WTC11 (cell line): ENCODE measurements around the gene IRS1. TPM values are rescaled to one million over a fixed set of nuclear protein-coding genes. Genes with fewer than 3 reads are reported as not detected.

Experiments used
- ATAC-seq: fragments of 200-7000 bp; cut with Tn5 transposase; 2 replicates; pipeline ENCODE4 v1.10.0; 2021; ENCODE audit warnings: mild to moderate bottlenecking, moderate library complexity
- CTCF ChIA-PET: fragments of 300-600 bp; sonication (Branson Sonifier 250); formaldehyde crosslinking; loops from one replicate; lab custom pipeline; 2021; ENCODE audit warnings: antibody characterized with exemption; lab: Charles Lee
- POLR2A ChIA-PET: fragments of 350-600 bp; sonication (Branson Sonifier 250); formaldehyde crosslinking; loops from one replicate; lab custom pipeline; 2021; ENCODE audit warnings: antibody characterized with exemption; lab: Charles Lee
- DNase-seq: peaks from one replicate; pipeline ENCODE4 v3.0.0; 2021; ENCODE audit warnings: low spot score
- H3K27ac Mint-ChIP-seq: 2 replicates; pipeline ENCODE4 v1.8.0; 2021; ENCODE audit warnings: mixed read lengths
- H3K27me3 Mint-ChIP-seq: 2 replicates; pipeline ENCODE4 v1.8.0; 2021; ENCODE audit warnings: low read depth, mild to moderate bottlenecking, moderate library complexity, mixed read lengths
- H3K36me3 Mint-ChIP-seq: 2 replicates; pipeline ENCODE4 v1.8.0; 2021; ENCODE audit warnings: mixed read lengths
- H3K4me1 Mint-ChIP-seq: 2 replicates; pipeline ENCODE4 v1.8.0; 2022; ENCODE audit warnings: mixed read lengths
- H3K4me3 Mint-ChIP-seq: 2 replicates; pipeline ENCODE4 v1.8.0; 2021; ENCODE audit warnings: mild to moderate bottlenecking, moderate library complexity, mixed read lengths
- H3K9me3 Mint-ChIP-seq: 2 replicates; pipeline ENCODE4 v1.8.0; 2021; ENCODE audit warnings: mixed read lengths
- AR ChIP-seq: fragments of 250-450 bp; sonication (Bioruptor Pico); IDR thresholded peaks from 2 replicates; pipeline ENCODE4 v1.9.0; 2021; ENCODE audit warnings: mild to moderate bottlenecking
- ATF1 ChIP-seq: sonication (generic); formaldehyde crosslinking; IDR thresholded peaks from 2 replicates; pipeline ENCODE4 v1.8.1; 2023; ENCODE audit warnings: mild to moderate bottlenecking, moderate library complexity, missing genetic modification reagents
- CREB1 ChIP-seq: sonication (generic); formaldehyde crosslinking; IDR thresholded peaks from 2 replicates; pipeline ENCODE4 v1.8.0; 2023; ENCODE audit warnings: mild to moderate bottlenecking, missing genetic modification reagents
- E2F4 ChIP-seq: sonication (generic); formaldehyde crosslinking; IDR thresholded peaks from 2 replicates; pipeline ENCODE4 v1.8.1; 2022; ENCODE audit warnings: low read depth, mild to moderate bottlenecking, moderate library complexity, missing genetic modification reagents, borderline replicate concordance
- GTF2I ChIP-seq: fragments of 250-450 bp; sonication (Bioruptor Pico); conservative IDR thresholded peaks from 2 replicates; pipeline ENCODE4 v1.4.0; 2021; ENCODE audit warnings: mild to moderate bottlenecking
- IRF1 ChIP-seq: sonication (generic); formaldehyde crosslinking; IDR thresholded peaks from 2 replicates; pipeline ENCODE4 v1.8.0; 2023; ENCODE audit warnings: missing genetic modification reagents
- MAX ChIP-seq: sonication (generic); formaldehyde crosslinking; IDR thresholded peaks from 2 replicates; pipeline ENCODE4 v1.8.0; 2022; ENCODE audit warnings: mild to moderate bottlenecking, missing genetic modification reagents
- STAT6 ChIP-seq: sonication (generic); formaldehyde crosslinking; conservative IDR thresholded peaks from 2 replicates; pipeline ENCODE4 v1.8.1; 2023; ENCODE audit warnings: mild to moderate bottlenecking, low read depth, missing genetic modification reagents, moderate library complexity
- TCF7 ChIP-seq: sonication (generic); formaldehyde crosslinking; IDR thresholded peaks from 2 replicates; pipeline ENCODE4 v1.8.0; 2022; ENCODE audit warnings: mild to moderate bottlenecking, low read depth, missing genetic modification reagents, moderate library complexity
- TP53 ChIP-seq: sonication (generic); formaldehyde crosslinking; IDR thresholded peaks from 2 replicates; pipeline ENCODE4 v1.8.1; 2023; ENCODE audit warnings: mild to moderate bottlenecking, missing genetic modification reagents
- ZNF532 ChIP-seq: fragments of 250-450 bp; sonication (Bioruptor Pico); IDR thresholded peaks from 2 replicates; pipeline ENCODE4 v1.9.0; 2021; ENCODE audit warnings: mild to moderate bottlenecking, borderline replicate concordance
- total RNA-seq: library from RNA; stranded (reverse); gene quantifications from 3 replicates; pipeline ENCODE4 v1.2.3, GENCODE V29; 2021

Gene IRS1
- total RNA-seq, 1 experiment from 2014 or later: 22.9 TPM

GRCh38 chr2:226773291-226773690 is 26.3 kb downstream of the IRS1 start (continued):
- TF ChIP-seq ZNF532 (no peak), ATF1 (CRISPR knock-in tag) (no peak), E2F4 (CRISPR knock-in tag) (no peak), MAX (CRISPR knock-in tag) (no peak), IRF1 (CRISPR knock-in tag) (no peak), TP53 (CRISPR knock-in tag) (no peak), CREB1 (CRISPR knock-in tag) (no peak), TCF7 (CRISPR knock-in tag) (no peak), AR (CRISPR knock-in tag) (no peak)

GRCh38 chr2:226772389-226773179 is 27.0 kb downstream of the IRS1 start:
- DNase-seq: no peak
- CTCF ChIA-PET: interaction anchor here (0.7 kb wide), 1 partner anchor 963 kb away, joined by 5 read pairs; no protein-coding TSS in a partner anchor
- H3K9me3 Mint-ChIP-seq: peaks cover 30% of the 10 kb centered on the region
- peaks cover 24% of the 10 kb centered on the region for H3K4me1 Mint-ChIP-seq
- no peak for ATAC-seq
- no peak overlapping the region for H3K4me3 Mint-ChIP-seq
- H3K27me3 Mint-ChIP-seq: no peaks in the 10 kb centered on the region
- TF ChIP-seq GTF2I (CRISPR knock-in tag) (no peak), STAT6 (no peak)
- H3K36me3 Mint-ChIP-seq: peaks cover 46% of the 10 kb centered on the region
- H3K27ac Mint-ChIP-seq: no peak overlapping the region
- POLR2A ChIA-PET: no interaction called here
